ENCODE data around the gene PTGES2.
A peak's percentile ranks its signal among the peaks of the same experiment; 100 is the strongest.

The PTGES2 gene

DNA sequence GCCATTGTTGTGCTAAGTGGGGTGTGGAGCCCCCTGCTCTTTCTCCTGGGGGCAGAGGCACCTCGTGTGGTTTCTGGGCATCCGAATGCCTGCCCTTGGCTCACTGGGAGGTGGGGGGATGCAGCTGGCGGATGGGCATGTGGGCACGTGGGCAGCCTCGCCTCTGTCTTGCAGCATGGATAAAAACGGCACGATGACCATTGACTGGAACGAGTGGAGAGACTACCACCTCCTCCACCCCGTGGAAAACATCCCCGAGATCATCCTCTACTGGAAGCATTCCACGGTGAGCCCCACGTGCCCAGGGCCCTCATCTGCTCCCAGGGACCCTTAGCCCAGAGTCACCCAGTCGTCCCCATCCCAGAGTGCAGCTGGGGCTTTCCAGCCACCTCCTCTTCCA, 25.3 kb downstream of the PTGES2 start:
- no peak for DNase-seq

DNA sequence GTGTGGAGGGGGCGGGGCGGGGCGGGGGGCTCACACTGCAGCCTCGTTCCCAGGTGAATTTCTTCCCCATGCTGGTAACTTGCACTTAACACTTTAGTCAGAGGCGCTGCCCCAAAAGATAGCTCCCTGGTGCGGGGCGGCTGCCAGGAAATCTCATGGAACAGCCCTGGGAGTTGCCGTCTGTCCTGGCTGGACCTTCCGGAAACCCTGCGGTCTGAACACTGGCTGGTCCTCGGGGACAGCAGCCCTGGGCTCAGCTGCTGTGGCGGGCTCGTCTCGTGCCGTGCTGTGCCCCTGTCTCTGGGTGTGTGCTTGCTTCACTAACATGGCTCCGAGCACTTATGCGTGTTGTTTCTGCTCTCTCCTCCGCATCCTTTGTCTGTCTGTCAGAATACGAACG, 25.8 kb downstream of the PTGES2 start:
- no peak for DNase-seq

DNA sequence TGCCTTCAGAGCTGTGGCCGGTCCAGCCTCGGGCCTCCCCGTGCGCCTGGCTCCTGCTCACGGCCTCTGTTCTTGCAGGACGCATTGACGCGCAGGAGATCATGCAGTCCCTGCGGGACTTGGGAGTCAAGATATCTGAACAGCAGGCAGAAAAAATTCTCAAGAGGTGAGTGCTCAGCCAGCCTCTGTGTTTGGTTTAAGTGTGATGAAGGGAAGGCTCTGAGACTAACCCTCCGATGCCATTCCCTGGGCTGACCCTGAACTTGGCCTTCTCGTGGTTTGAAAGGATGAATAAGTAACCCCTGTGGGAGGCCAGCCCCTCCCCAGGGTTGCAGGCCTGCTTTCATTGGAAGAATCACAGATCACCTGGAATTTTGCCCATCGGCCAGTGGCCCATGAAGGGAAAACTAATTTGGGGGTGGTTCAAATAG, 26.3 kb downstream of the PTGES2 start:
- DNase-seq, result no peak

GRCh38 chr9:128100581-128100980, 26.9 kb downstream of the PTGES2 start:
- DNase-seq, result no peak

DNA sequence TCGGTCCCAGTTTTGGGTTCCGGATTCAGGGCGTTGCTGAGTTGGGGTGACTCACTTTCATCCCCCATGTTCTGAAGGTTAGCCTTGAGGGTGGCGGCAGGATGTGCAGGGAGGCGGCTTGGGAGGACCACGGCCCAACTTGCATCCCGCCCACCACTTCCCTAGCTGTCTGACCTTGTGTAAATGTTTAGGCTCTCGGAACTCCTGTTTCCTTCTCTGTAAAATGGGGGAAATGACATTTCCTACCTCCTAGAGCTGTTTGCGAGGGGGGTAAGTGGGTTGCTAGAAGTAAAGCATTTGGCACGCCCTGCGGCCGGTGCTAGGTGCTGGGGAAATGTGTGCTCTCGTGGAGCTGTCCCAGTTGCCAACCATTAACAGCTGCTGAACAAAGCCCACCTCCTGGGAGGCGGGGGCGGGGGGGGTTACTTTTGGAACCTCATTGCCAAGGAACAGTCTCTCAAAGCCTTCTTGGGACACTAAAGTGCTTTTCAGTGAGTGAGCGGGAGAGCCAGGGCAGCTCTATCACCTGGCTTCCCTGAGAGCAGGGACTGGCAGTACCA, 27.5 kb downstream of the PTGES2 start:
- no peak for DNase-seq

DNA sequence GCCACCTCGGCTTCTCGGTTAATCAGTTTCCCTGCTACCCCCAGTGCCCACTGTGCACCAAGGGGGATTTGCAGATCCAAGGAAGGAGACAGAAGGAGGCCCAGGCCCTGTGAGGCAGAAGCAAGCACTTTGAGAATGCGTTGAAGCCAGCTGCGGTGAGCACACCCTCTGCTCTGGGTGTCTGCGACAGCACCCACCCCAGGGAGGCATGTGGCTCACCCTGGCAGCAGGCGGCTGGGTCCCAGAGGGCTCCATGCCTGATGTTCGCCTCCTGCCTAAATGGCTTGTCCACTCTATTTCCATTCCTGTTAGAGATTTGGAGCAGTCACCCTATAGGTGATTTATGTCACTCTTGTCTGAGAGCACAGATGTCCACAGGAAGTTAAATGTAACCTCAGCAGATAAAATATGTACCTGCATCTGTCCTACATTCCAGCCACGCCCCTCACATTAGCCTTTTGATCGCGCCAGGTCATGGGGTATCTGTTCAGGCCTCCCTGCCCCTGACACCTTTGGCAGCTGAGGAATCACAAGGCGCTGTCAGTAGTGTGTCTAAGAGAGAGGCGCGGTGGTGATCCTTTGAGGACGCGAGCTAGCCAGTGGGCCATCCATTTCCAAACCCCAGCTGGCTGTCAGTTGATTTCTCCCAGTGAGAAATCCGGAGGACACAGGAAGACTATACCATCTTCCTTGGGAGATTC, 28.1 kb downstream of the PTGES2 start:
- DNase-seq, result no peak

DNA sequence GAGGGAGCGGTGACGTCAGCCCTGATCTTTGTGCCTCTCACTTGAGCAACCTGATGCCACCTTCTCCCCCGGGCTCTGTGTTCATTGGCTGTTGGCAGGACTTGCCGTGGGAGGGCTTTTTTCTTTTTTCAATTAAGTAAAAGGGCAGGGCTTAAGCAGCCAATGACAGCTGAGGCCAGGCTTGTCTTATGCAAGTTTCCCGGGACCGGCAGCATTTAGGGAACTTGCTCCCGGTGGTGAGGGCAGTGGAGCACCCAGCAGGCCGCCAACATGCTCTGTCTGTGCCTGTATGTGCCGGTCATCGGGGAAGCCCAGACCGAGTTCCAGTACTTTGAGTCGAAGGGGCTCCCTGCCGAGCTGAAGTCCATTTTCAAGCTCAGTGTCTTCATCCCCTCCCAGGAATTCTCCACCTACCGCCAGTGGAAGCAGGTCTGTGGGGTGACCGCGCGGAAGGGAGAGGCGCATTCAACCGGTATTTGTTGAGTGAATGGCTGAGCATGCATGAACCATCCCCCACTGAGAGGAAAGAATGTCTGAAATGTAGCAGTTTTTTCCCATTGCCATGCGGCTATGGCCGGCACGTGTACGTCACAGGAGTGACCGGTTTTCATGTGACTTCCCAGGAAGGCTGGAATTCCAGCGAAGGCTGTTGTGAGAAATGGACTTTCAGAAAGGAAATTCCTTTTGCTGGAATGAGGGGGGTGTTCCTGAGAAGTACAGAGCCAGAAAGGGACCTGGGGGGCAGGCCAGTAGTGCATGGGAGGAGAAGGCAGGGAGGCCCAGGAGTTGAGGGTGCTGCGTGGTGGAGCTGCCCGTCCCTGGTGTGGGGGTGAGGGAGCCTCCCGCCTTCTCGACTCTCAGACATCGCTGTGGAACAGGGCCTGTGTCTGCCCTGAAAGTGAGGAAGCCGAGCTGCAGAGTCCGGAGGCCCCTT, 29.0 kb downstream of the PTGES2 start:
- DNase-seq, result no peak

DNA sequence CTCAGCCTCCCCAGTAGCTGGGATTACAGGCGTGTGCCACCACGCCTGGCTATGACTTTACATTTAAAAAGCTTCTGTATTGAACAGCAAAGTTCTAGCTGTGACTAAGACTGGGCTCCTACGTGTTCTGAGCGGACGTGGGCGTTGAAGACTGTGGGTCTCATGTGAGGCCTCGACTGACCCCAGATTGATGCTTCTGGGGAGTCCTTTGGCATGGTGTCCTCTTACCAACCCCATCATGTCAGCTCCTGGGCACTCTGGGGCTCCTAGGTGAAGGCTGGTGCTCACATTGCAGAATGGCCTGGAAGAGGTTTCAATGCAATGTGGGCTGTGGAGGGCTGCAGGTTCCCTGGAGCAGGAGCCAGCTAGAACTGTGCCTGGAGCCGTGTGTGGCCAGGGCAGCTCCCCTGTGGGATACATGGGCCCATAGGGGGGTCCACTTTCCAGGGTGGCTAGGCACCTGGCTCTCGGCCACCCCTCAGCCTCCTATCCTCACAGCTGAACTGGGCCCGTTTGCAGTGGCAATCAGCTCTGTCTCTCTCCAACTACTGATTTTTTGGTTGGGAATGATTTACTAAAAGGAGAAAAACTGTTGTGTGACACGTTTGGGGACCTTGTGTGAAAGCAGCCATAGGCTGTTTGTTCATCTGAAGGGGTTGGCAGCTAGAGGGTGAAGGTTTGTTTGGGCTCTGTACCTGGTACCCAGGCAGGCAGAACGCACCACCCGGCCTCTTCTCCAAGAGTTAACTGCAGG, 29.8 kb downstream of the PTGES2 start:
- DNase-seq, result no peak

DNA sequence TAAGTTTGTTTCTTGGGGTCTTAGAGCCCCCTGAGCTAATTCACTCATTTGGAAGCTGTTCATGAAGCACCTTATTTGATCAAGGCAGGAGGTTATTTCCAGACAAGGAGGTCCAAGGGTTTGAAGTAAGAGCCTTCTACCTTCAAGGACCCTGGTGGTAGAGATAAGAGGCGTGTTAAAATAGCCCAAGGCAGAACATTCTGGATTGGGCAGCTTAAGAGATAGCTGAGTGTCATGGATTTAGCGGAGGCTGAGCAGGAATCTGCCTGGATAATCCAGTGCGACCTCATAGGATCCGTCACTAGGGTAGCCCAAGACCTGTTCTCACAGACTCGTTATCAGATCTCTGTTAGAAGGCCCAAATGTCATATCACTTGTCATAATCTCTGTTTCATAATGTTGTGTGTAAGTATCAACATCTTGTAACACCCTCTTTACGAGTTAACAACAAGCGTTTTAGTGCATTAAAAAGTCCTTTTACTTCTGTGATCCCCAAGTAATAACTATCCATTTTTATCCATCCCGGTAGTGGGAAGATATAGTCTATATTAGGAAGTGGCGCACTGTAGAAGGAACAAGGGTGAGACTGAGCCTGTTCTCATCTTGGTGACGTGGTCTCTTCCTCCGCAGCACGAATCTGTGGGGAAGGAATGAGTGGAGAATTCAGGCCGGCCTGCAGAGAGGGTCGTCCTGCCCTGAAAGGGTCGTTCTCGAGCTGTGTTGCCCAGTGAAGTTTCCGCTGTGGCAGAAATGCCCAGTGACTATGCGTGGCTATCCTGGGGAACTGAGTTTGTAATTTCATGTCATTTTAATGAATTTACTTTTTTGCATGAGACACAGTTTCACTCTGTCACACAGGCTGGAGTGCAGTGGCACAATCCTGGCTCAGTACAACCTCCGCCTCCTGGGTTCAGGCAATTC, 30.7 kb downstream of the PTGES2 start:
- no peak for DNase-seq

DNA sequence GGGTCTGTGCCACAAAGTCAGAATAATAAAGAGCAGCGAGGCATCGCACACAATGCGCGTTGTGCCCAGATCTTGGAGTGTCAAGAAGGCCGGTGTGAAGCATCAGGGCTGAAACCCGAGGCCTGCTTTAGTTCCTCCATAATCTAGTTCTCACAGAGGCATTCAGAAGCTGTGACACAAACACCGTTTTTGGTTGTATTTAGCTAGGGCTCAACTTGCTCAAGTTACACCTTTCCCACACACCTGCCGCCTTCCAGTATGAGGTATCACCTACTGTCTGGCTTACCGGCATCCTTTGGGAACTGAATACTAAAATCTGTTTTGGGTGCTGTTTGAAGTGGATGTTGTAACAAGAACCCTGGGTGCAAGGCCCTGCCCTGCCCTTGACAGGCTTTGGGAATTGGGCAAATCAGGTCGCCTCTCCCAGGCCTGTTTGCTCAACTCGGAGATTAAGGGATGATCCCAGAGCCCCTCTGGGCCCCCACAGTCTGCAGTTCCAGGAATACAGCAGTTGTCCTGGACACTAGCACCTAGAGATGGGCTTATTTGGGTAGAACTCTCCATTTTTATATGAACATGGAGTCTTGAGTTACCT, 32.5 kb downstream of the PTGES2 start:
- no peak for DNase-seq

DNA sequence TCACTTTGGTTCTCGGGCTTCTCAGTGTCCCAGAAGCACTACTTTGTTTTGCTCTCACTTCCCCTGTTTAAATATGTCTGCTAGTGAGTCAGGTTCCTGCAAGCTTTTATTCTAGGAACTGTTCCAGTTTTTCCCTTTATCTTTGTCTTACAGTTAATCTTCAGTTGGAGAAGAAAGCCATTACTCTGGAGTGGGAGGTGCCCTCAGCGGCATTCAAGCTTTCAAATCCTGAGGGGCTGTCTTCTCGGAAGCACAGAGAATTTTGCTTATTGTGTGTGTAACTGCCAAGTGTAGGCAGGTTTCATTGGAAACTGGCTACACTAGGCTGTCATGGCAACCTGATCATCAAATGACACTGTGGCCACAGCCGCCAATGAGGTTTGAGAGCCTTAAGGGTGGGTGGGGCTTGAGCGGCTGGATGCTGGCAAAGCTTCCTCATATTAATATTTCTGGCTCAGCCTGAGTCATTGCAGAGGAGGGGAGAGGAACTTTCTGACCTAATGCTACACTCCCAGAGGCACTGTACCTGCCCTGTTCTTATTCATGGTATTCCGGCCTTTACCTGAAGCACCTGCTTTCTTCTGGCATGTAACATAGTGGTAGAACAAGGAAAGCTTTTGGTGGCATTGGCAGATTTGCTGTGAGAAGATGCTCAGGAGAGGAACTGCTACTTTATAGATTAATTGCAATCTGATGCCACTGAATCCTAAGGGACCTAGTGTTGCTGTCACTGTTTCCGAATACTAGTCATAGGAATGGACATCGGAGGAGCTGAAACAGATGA, 33.2 kb downstream of the PTGES2 start:
- peak; percentile 43 for DNase-seq

DNA sequence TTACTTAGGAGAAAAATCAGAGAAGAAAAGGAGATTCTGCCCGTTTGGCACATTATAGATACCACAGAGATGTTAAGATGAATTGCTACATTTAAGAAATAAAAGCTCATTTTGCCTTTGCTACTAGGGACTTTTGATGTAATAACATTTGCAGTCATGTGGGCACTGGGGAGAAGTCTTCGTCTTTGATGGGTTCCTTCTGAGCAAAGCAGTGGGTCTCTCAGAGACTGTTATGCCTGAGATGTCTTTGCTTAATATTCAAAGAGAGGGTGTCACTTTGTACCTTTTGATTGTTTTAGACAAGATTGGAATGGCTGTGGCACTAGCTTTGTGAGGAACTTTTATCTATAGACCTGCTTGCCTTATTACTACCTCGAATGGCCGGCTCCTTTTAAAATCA, 34.5 kb downstream of the PTGES2 start:
- DNase-seq, result no peak

DNA sequence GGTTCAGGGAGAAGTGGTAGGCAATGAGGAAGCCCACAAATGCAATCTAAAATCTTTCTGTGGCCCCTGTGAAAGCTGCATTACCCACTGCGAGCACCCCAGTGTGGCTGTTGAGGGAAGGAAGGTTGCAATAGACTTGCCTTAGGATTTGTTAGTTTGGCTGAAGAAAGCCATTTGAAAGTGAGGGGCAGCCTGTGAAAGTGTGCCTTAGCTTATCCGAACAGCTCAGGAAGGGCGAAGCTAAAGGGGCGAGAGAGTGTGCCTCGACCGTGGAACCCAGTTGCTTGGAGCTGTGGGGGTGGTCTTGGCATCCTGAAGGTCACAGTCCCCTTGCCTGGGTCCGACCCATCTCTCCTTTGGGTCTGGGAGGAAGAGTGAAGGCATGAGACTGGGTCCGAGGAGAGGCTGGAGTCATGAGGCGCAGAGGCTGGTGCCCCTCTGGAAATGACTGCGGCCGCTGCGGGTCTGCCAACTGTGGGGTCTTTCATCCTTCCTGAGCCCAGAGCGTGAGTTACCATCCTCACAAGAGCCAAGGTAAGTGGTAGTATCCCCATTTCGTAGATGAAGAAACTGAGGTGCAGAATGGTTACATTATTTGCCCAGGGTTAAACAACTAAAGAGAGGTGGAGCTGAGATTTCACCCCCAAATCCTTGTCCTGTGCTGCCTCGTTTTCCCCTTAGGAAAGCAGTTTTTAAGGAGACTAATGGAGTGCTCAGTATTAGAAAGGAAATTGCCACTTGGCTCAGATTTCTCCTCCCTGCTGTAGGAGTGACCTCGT, 35.1 kb downstream of the PTGES2 start:
- DNase-seq, result no peak

DNA sequence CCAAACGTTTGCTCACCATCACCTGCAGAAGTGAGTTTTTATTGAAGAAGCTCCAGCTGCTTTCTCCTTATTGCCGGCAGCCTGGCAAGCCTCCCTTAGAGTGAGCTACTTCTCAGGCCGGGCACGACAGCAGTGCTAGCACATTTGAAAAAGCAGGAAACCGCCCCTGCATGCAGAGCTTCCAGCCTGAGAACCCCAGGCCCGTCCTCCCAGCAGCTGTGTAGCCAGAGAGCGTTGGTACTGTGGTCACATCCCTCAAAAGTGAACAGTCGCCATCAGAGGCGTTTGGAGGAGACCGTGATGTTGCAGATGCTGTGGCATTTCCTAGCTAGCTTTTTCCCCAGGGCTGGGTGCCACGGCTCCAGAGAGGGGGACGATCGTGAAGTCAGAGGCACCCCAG, 36.0 kb downstream of the PTGES2 start:
- no peak for DNase-seq

DNA sequence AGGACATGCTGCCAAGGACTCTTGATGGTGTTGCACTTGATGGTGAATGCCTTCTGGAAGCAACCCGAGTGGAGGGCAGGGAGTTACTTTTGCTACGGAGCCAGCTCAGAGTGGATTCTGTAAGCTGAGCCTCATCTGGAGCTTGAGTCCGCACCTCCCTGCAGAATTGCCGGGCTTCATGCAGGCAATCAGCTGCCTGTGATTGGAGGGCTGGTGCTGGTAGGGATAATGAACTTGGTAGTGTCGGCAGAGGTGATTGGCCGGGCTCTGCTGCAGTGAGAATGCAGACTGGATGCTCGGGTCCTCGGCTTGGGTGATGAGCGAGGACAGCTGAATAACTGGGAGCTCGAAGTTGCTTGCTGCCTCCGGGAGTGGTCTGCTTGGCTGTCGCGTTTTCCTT, 36.4 kb downstream of the PTGES2 start:
- DNase-seq, result no peak

DNA sequence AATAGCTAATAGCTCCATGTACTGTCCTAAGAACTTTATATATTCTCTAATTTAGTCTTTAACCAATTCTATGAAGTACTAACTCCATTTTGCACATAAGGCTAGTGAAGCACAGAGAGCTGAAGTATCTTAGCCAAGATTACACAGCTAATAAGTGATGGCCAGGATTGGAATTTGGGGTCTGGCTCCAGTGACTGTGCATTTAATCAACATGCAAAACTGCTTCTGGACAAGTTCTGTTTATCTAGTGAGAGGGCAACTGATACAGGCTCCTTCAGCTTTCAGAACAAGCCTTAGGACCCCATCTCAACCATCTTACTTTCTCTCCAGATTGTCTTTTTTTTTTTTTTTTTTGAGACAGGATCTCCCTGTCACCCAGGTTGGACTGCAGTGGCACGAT, 38.2 kb downstream of the PTGES2 start:
- no peak for DNase-seq

GRCh38 chr9:128088253-128088945, 39.1 kb downstream of the PTGES2 start:
- DNase-seq, result no peak

DNA sequence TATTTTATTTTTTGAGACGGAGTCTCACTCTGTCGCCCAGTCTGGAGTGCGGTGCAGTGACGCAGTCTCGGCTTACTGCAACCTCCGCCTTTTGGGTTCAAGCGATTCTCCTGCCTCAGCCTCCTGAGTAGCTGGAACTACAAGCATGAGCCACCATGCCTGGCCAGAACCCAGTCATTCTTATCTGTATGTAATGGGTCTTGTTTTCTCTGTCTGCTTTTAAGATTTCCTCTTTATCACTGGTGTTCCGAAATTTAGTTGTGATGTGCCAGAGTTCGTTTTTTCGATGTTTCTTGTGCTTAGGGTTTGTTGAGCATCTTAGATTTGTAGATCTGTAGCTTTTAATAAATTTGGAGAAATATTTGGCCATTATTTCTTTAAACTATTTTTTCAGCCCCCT, 40.3 kb downstream of the PTGES2 start:
- DNase-seq, result no peak

DNA sequence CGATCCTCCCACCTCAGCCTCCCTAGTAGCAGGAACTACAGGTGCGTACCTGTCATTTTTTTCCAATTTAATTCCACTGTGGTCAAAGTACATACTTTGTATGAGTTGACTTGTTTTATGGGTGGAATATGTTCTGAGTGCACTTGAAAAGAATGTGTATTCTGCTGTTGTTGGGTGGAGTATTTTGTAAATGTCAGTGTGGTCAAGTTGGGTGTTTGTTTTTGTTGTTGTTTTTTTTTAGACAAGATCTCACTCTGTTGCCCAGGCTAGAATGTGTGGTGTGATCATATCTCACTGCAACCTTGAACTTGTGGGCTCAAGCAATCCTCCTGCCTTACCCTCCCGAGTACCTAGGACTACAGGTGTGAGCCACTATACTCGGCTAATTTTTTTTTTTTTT, 41.6 kb downstream of the PTGES2 start:
- no peak for DNase-seq
